ENCODE results near the gene TMEM81.

DNA sequence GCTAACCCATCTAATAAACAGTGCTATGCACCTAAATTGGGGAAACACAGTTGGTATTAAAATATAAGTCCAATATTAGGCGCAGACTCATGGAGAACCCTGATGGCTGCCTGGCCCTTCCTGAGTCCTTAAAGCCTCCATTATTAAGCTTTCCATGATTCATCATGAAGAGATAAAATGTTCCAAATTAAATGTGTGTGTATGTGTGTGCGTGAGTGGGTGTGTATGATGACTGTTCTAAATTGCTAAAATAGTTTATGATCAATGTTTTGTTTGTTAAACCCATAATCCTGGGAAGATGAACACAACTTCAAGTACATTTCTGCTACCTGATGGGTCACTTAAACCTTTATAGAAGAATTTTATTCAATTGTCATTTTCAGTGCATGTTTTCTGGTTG lies 43.8 kb upstream of the TMEM81 start:
- TF ChIP-seq, protein P1, sequence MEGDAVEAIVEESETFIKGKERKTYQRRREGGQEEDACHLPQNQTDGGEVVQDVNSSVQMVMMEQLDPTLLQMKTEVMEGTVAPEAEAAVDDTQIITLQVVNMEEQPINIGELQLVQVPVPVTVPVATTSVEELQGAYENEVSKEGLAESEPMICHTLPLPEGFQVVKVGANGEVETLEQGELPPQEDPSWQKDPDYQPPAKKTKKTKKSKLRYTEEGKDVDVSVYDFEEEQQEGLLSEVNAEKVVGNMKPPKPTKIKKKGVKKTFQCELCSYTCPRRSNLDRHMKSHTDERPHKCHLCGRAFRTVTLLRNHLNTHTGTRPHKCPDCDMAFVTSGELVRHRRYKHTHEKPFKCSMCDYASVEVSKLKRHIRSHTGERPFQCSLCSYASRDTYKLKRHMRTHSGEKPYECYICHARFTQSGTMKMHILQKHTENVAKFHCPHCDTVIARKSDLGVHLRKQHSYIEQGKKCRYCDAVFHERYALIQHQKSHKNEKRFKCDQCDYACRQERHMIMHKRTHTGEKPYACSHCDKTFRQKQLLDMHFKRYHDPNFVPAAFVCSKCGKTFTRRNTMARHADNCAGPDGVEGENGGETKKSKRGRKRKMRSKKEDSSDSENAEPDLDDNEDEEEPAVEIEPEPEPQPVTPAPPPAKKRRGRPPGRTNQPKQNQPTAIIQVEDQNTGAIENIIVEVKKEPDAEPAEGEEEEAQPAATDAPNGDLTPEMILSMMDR (IDR thresholded peaks at IDR 0.05; ENCODE audit: low read length): no peak
- TF ChIP-seq EZH2 (IDR thresholded peaks at IDR 0.05; ENCODE audit: borderline replicate concordance, low read length): no peak

Measured in OCI-LY1 (cell line).